ENCODE data around the gene HADHB.

DNA sequence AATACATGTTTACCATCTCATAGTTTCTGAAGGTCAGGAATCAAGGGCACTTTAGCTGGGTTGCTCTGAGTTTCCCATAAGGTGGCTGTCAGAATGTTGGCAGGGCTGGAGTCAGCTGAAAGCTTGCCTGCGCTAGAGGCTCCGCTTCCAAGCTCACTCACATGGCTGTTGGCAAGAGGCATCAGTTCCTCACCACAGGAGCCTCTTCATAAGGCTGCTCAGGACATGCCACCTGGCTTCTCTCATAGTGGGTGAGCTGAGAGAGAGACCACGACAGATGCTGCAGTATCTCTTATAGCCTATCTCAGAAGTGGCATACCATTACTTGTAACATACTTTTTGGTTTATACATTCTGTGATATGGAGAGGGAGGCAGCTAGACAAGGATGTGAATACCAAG, 7.2 kb downstream of the HADHB start:
- TF ChIP-seq, protein P1, sequence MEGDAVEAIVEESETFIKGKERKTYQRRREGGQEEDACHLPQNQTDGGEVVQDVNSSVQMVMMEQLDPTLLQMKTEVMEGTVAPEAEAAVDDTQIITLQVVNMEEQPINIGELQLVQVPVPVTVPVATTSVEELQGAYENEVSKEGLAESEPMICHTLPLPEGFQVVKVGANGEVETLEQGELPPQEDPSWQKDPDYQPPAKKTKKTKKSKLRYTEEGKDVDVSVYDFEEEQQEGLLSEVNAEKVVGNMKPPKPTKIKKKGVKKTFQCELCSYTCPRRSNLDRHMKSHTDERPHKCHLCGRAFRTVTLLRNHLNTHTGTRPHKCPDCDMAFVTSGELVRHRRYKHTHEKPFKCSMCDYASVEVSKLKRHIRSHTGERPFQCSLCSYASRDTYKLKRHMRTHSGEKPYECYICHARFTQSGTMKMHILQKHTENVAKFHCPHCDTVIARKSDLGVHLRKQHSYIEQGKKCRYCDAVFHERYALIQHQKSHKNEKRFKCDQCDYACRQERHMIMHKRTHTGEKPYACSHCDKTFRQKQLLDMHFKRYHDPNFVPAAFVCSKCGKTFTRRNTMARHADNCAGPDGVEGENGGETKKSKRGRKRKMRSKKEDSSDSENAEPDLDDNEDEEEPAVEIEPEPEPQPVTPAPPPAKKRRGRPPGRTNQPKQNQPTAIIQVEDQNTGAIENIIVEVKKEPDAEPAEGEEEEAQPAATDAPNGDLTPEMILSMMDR (IDR thresholded peaks at IDR 0.05; ENCODE audit: insufficient read depth, low read length), result no peak
- TF ChIP-seq, protein P2, sequence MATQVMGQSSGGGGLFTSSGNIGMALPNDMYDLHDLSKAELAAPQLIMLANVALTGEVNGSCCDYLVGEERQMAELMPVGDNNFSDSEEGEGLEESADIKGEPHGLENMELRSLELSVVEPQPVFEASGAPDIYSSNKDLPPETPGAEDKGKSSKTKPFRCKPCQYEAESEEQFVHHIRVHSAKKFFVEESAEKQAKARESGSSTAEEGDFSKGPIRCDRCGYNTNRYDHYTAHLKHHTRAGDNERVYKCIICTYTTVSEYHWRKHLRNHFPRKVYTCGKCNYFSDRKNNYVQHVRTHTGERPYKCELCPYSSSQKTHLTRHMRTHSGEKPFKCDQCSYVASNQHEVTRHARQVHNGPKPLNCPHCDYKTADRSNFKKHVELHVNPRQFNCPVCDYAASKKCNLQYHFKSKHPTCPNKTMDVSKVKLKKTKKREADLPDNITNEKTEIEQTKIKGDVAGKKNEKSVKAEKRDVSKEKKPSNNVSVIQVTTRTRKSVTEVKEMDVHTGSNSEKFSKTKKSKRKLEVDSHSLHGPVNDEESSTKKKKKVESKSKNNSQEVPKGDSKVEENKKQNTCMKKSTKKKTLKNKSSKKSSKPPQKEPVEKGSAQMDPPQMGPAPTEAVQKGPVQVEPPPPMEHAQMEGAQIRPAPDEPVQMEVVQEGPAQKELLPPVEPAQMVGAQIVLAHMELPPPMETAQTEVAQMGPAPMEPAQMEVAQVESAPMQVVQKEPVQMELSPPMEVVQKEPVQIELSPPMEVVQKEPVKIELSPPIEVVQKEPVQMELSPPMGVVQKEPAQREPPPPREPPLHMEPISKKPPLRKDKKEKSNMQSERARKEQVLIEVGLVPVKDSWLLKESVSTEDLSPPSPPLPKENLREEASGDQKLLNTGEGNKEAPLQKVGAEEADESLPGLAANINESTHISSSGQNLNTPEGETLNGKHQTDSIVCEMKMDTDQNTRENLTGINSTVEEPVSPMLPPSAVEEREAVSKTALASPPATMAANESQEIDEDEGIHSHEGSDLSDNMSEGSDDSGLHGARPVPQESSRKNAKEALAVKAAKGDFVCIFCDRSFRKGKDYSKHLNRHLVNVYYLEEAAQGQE (IDR thresholded peaks at IDR 0.05; ENCODE audit: insufficient replicate concordance, low read depth), result no peak
- no peak for TF ChIP-seq POLR2AphosphoS5 (IDR thresholded peaks at IDR 0.05; ENCODE audit: low read depth)
